Measurements from ENCODE around the gene CHML.

CHML gene

GRCh38 chr1:241632987-241633386, 7.2 kb downstream of the CHML start:
- H3K4me3 ChIP-seq (ENCODE audit: low read length): no peak overlapping the region
- no peak for TF ChIP-seq CTCF (IDR thresholded peaks at IDR 0.05; ENCODE audit: insufficient read depth, low read depth, low read length, missing control alignments)
- no peak for DNase-seq (ENCODE audit: low read depth)

- DNase-seq (ENCODE audit: low read depth): no peak
- no peak for TF ChIP-seq CTCF (IDR thresholded peaks at IDR 0.05; ENCODE audit: insufficient read depth, low read depth, low read length, missing control alignments)
Observed at GRCh38 chr1:241631674-241632073, 8.5 kb downstream of the CHML start.

GRCh38 chr1:241630899-241631298, 9.3 kb downstream of the CHML start:
- H3K4me3 ChIP-seq (ENCODE audit: low read length): no peak overlapping the region
- TF ChIP-seq CTCF (IDR thresholded peaks at IDR 0.05; ENCODE audit: insufficient read depth, low read depth, low read length, missing control alignments): no peak
- DNase-seq (ENCODE audit: low read depth): no peak

More at GRCh38 chr1:241631674-241632073, 8.5 kb downstream of the CHML start:
- H3K4me3 ChIP-seq (ENCODE audit: low read length): no peak overlapping the region

- no peak for DNase-seq (ENCODE audit: low read depth)
- H3K4me3 ChIP-seq (ENCODE audit: low read length): no peak overlapping the region
- TF ChIP-seq CTCF (IDR thresholded peaks at IDR 0.05; ENCODE audit: insufficient read depth, low read depth, low read length, missing control alignments): no peak
Observed at GRCh38 chr1:241630476-241630875, 9.7 kb downstream of the CHML start.

- H3K4me3 ChIP-seq (ENCODE audit: low read length): no peak overlapping the region
- no peak for DNase-seq (ENCODE audit: low read depth)
- TF ChIP-seq CTCF (IDR thresholded peaks at IDR 0.05; ENCODE audit: insufficient read depth, low read depth, low read length, missing control alignments): no peak
Observed at GRCh38 chr1:241630005-241630404, 10.2 kb downstream of the CHML start.

- H3K4me3 ChIP-seq (ENCODE audit: low read length): no peak overlapping the region
- TF ChIP-seq CTCF (IDR thresholded peaks at IDR 0.05; ENCODE audit: insufficient read depth, low read depth, low read length, missing control alignments): peak; percentile 68
- DNase-seq (ENCODE audit: low read depth): peak; percentile 88
Observed at GRCh38 chr1:241627453-241628259, 12.5 kb downstream of the CHML start.

GRCh38 chr1:241624935-241625334, 15.2 kb downstream of the CHML start:
- DNase-seq (ENCODE audit: low read depth): no peak
- no peak for TF ChIP-seq CTCF (IDR thresholded peaks at IDR 0.05; ENCODE audit: insufficient read depth, low read depth, low read length, missing control alignments)
- H3K4me3 ChIP-seq (ENCODE audit: low read length): no peak overlapping the region

Data from epithelial cell of esophagus (primary cell).